ENCODE measurements around the gene SMIM38.

The SMIM38 gene

GRCh38 chr11:69114362-69114761 lies 41.4 kb upstream of the SMIM38 start:
- H3K27me3 ChIP-seq (ENCODE audit: insufficient read depth, low read length, poor library complexity): no peaks in the 10 kb centered on the region
- DNase-seq: no peak
- ATAC-seq (ENCODE audit: insufficient read depth, low read depth): no peak
- no peak overlapping the region for H3K27ac ChIP-seq (ENCODE audit: low read length)
- H3K4me1 ChIP-seq (ENCODE audit: insufficient read depth, low read length): no peaks in the 10 kb centered on the region
- H4K20me1 ChIP-seq (ENCODE audit: insufficient read depth, low read length): peaks cover 9% of the 10 kb centered on the region
- no peaks in the 10 kb centered on the region for H3K9me3 ChIP-seq (ENCODE audit: insufficient read depth, low read length, severe bottlenecking)
- no peak overlapping the region for H3K4me2 ChIP-seq (ENCODE audit: insufficient read depth, low read length)
- H3K79me2 ChIP-seq (ENCODE audit: insufficient read depth, low read length): no peaks in the 10 kb centered on the region
- no peak for TF ChIP-seq EZH2 (IDR thresholded peaks at IDR 0.05; ENCODE audit: borderline replicate concordance, low read depth, low read length, severe bottlenecking)
- TF ChIP-seq, protein P1, sequence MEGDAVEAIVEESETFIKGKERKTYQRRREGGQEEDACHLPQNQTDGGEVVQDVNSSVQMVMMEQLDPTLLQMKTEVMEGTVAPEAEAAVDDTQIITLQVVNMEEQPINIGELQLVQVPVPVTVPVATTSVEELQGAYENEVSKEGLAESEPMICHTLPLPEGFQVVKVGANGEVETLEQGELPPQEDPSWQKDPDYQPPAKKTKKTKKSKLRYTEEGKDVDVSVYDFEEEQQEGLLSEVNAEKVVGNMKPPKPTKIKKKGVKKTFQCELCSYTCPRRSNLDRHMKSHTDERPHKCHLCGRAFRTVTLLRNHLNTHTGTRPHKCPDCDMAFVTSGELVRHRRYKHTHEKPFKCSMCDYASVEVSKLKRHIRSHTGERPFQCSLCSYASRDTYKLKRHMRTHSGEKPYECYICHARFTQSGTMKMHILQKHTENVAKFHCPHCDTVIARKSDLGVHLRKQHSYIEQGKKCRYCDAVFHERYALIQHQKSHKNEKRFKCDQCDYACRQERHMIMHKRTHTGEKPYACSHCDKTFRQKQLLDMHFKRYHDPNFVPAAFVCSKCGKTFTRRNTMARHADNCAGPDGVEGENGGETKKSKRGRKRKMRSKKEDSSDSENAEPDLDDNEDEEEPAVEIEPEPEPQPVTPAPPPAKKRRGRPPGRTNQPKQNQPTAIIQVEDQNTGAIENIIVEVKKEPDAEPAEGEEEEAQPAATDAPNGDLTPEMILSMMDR (IDR thresholded peaks at IDR 0.05; ENCODE audit: borderline replicate concordance, extremely low read depth, low read length, poor library complexity, severe bottlenecking): no peak
- no peak overlapping the region for H3K9ac ChIP-seq (ENCODE audit: low read depth, low read length)
- no peak overlapping the region for H2AFZ ChIP-seq (ENCODE audit: low read depth, low read length)
- no peak overlapping the region for H3K4me3 ChIP-seq (ENCODE audit: low read depth in 1 of 2, low read length in 2 of 2)
- no peaks in the 10 kb centered on the region for H3K36me3 ChIP-seq (ENCODE audit: insufficient read depth, low read length)

- no peak overlapping the region for H3K9ac ChIP-seq (ENCODE audit: low read depth, low read length)
- H3K4me1 ChIP-seq (ENCODE audit: insufficient read depth, low read length): no peaks in the 10 kb centered on the region
- no peak overlapping the region for H3K4me2 ChIP-seq (ENCODE audit: insufficient read depth, low read length)
- H4K20me1 ChIP-seq (ENCODE audit: insufficient read depth, low read length): peaks cover 9% of the 10 kb centered on the region
- no peak overlapping the region for H3K27ac ChIP-seq (ENCODE audit: low read length)
- H3K79me2 ChIP-seq (ENCODE audit: insufficient read depth, low read length): no peaks in the 10 kb centered on the region
- H3K9me3 ChIP-seq (ENCODE audit: insufficient read depth, low read length, severe bottlenecking): no peaks in the 10 kb centered on the region
- no peaks in the 10 kb centered on the region for H3K36me3 ChIP-seq (ENCODE audit: insufficient read depth, low read length)
- ATAC-seq (ENCODE audit: insufficient read depth, low read depth) (no peak), DNase-seq (no peak)
- TF ChIP-seq, protein P1 (IDR thresholded peaks at IDR 0.05; ENCODE audit: borderline replicate concordance, extremely low read depth, low read length, poor library complexity, severe bottlenecking): no peak
- no peak for TF ChIP-seq EZH2 (IDR thresholded peaks at IDR 0.05; ENCODE audit: borderline replicate concordance, low read depth, low read length, severe bottlenecking)
- H3K27me3 ChIP-seq (ENCODE audit: insufficient read depth, low read length, poor library complexity): no peaks in the 10 kb centered on the region
- H2AFZ ChIP-seq (ENCODE audit: low read depth, low read length): no peak overlapping the region
- no peak overlapping the region for H3K4me3 ChIP-seq (ENCODE audit: low read depth in 1 of 2, low read length in 2 of 2)
Measured at GRCh38 chr11:69114811-69115523, 40.8 kb upstream of the SMIM38 start.

DNA sequence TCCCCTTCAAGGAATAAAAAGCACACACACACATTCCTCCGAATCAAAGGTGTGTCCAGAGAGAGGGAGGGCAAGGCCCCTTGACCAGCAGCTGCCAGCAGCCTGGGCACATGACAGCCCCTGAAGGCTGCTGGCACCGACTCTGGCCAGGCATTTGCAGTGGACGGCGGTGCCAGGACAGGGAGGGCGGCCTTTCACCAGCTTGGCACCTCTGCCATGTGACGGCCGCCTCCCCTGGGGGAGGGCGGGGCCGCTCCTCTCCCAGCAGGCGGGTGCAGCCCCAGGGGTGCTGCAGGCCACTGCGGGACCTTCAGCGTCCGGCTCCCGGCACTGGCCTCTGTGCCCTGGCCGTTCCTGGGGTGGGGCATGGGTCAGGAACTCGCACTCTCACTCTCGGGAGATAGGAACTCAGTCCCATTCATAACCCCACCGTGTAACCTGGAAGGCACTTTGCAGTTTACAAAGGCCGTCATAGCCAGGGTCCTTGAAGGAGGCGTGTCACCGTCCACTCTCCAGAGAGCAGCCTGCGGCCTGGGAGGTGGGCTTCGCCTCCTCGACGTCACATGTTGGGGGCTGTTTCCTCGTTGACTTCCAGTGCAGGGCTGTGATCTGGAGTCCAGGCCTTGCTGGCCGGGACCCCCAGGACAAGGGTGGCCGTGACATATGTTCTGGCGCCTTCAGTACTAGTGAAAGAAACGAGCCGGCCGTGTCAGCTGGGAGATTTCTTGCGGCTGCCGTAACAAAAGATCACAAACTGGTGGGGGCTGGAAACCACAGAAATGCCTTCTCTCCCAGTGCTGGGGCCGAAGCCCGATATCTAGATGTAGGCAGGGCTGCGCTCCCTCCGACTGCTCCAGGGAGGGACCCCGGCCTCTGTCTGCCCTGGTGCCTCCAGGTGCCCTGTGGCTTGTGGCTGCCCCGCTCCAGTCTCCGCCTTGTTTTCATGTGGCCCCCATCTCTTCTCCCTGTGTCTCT lies 39.9 kb upstream of the SMIM38 start:
- ATAC-seq (ENCODE audit: insufficient read depth, low read depth): no peak
- H3K79me2 ChIP-seq (ENCODE audit: insufficient read depth, low read length): no peaks in the 10 kb centered on the region

More for the DNA sequence above, 39.9 kb upstream of the SMIM38 start:
- no peak for DNase-seq
- H3K27me3 ChIP-seq (ENCODE audit: insufficient read depth, low read length, poor library complexity): no peaks in the 10 kb centered on the region
- no peak overlapping the region for H3K4me2 ChIP-seq (ENCODE audit: insufficient read depth, low read length)
- no peaks in the 10 kb centered on the region for H3K36me3 ChIP-seq (ENCODE audit: insufficient read depth, low read length)
- TF ChIP-seq, protein P1 (IDR thresholded peaks at IDR 0.05; ENCODE audit: borderline replicate concordance, extremely low read depth, low read length, poor library complexity, severe bottlenecking): no peak
- TF ChIP-seq EZH2 (IDR thresholded peaks at IDR 0.05; ENCODE audit: borderline replicate concordance, low read depth, low read length, severe bottlenecking): no peak
- no peak overlapping the region for H2AFZ ChIP-seq (ENCODE audit: low read depth, low read length)
- H3K27ac ChIP-seq (ENCODE audit: low read length): no peak overlapping the region
- no peak overlapping the region for H3K4me3 ChIP-seq (ENCODE audit: low read depth in 1 of 2, low read length in 2 of 2)
- H3K4me1 ChIP-seq (ENCODE audit: insufficient read depth, low read length): no peaks in the 10 kb centered on the region
- no peaks in the 10 kb centered on the region for H3K9me3 ChIP-seq (ENCODE audit: insufficient read depth, low read length, severe bottlenecking)
- H4K20me1 ChIP-seq (ENCODE audit: insufficient read depth, low read length): peaks cover 9% of the 10 kb centered on the region
- H3K9ac ChIP-seq (ENCODE audit: low read depth, low read length): no peak overlapping the region

Measured in DND-41 (cell line).